H1 (cell line): ENCODE results near the gene DYNC1LI1. TPM values are rescaled to one million over a fixed set of nuclear protein-coding genes. Genes with fewer than 3 reads are reported as not detected.

Experiments
- CTCF ChIA-PET: fragments of 300-600 bp; sonication (Branson Sonifier 250); formaldehyde crosslinking; loops from one replicate; lab custom pipeline; 2021; ENCODE audit not compliant: partially characterized antibody; lab: Charles Lee
- POLR2A ChIA-PET: fragments of 300-600 bp; sonication (Branson Sonifier 250); formaldehyde crosslinking; loops from one replicate; lab custom pipeline; 2021; ENCODE audit warnings: inconsistent platforms; ENCODE audit not compliant: partially characterized antibody; lab: Charles Lee
- DNase-seq, 2 experiments: peaks; one replicate each; pipeline versions ENCODE4 v3.0.0 to v3.0.0-alpha.2; 2010 to 2022; ENCODE audit warnings: low spot score in 2 of 2, low read depth in 1 of 2, mixed read lengths in 1 of 2
- FAIRE-seq: peaks from 2 replicates; lab custom pipeline; 2011; peaks lifted over from hg19 to GRCh38; lab: Jason Lieb, UNC
- H2AFZ ChIP-seq: 2 replicates; pipeline ENCODE4 v1.8.1; 2012; ENCODE audit warnings: low read length, inconsistent platforms
- H2AK5ac ChIP-seq: 2 replicates; pipeline ENCODE4 v1.6.1; 2013; ENCODE audit warnings: low read depth, low read length
- H2BK120ac ChIP-seq: replicated peaks from 2 replicates; pipeline ENCODE3; 2013; ENCODE audit warnings: low read depth, low read length, inconsistent platforms
- H2BK12ac ChIP-seq: 2 replicates; pipeline ENCODE4 v1.6.1; 2013; ENCODE audit warnings: low read depth, low read length
- H2BK15ac ChIP-seq: 2 replicates; pipeline ENCODE4 v1.6.1; 2013; ENCODE audit warnings: low read length
- H2BK20ac ChIP-seq: 2 replicates; pipeline ENCODE4 v1.6.1; 2013; ENCODE audit warnings: low read length
- H2BK5ac ChIP-seq: 2 replicates; pipeline ENCODE4 v1.6.1; 2013; ENCODE audit warnings: low read depth, low read length
- H3K14ac ChIP-seq: 2 replicates; pipeline ENCODE4 v1.6.1; 2013; ENCODE audit warnings: inconsistent platforms; ENCODE audit not compliant: insufficient read length
- H3K18ac ChIP-seq: 2 replicates; pipeline ENCODE4 v1.6.1; 2013; ENCODE audit warnings: low read length; ENCODE audit errors: extremely low read depth
- H3K23ac ChIP-seq: 2 replicates; pipeline ENCODE4 v1.6.1; 2013; ENCODE audit warnings: inconsistent platforms; ENCODE audit not compliant: insufficient read length
- H3K23me2 ChIP-seq: 2 replicates; pipeline ENCODE4 v1.6.1; 2013; ENCODE audit warnings: low read depth, low read length
- H3K27ac ChIP-seq: 2 replicates; pipeline ENCODE4 v1.6.1; 2011; ENCODE audit warnings: low read depth, low read length, inconsistent platforms
- H3K27me3 ChIP-seq, 4 experiments: replicated peaks in 1 of 4; 1 replicate in 1 of 4; 2 replicates in 3 of 4; pipeline versions ENCODE4 v1.6.1 to v1.8.1; 2011 to 2013; ENCODE audit warnings: low read length in 3 of 4, mild to moderate bottlenecking in 3 of 4, inconsistent platforms in 2 of 4, mixed read lengths in 2 of 4, moderate library complexity in 1 of 4; ENCODE audit not compliant: control insufficient read depth in 3 of 4, insufficient read depth in 3 of 4; ENCODE audit errors: extremely low read depth in 1 of 4
- H3K36me3 ChIP-seq, 4 experiments: 2 replicates each; pipeline versions ENCODE4 v1.6.1 to v1.8.1; 2011 to 2013; ENCODE audit warnings: mild to moderate bottlenecking in 4 of 4, low read length in 3 of 4, moderate library complexity in 2 of 4, control low read depth in 1 of 4, inconsistent platforms in 1 of 4; ENCODE audit not compliant: insufficient read depth in 4 of 4, control insufficient read depth in 2 of 4
- H3K4ac ChIP-seq: replicated peaks from 2 replicates; pipeline ENCODE3; 2013; ENCODE audit warnings: low read length, low read depth, mixed read lengths, inconsistent platforms; ENCODE audit not compliant: insufficient read length
- H3K4me1 ChIP-seq, 4 experiments: replicated peaks in 1 of 4; 1 replicate in 1 of 4; 2 replicates in 3 of 4; pipeline versions ENCODE4 v1.6.1 to v1.8.1; 2011 to 2013; ENCODE audit warnings: low read length in 3 of 4, inconsistent platforms in 2 of 4, mixed read lengths in 1 of 4; ENCODE audit not compliant: insufficient read depth in 4 of 4, control insufficient read depth in 3 of 4
- H3K4me2 ChIP-seq, 2 experiments: 2 replicates each; pipeline versions ENCODE4 v1.6.1 to v1.8.1; 2011 to 2013; ENCODE audit warnings: low read depth in 2 of 2, low read length in 2 of 2, control low read depth in 1 of 2, inconsistent platforms in 1 of 2, mild to moderate bottlenecking in 1 of 2; ENCODE audit not compliant: insufficient read depth in 1 of 2
- H3K4me3 ChIP-seq, 4 experiments: fragments of 200-600, 300-600 bp in 1 of 4; sonication (generic), shearing (Covaris generic), sonication (Bioruptor Twin) in 1 of 4; 2 replicates each; pipeline versions ENCODE4 v1.5.1 to v1.8.1; 2011 to 2016; ENCODE audit warnings: low read length in 4 of 4, low read depth in 3 of 4, control low read depth in 2 of 4, inconsistent platforms in 2 of 4, mild to moderate bottlenecking in 2 of 4, mixed read lengths in 1 of 4, moderate library complexity in 1 of 4; ENCODE audit not compliant: insufficient read depth in 2 of 4; ENCODE audit errors: extremely low read depth in 1 of 4
- H3K56ac ChIP-seq: replicated peaks from 2 replicates; pipeline ENCODE3; 2013; ENCODE audit warnings: low read depth, mild to moderate bottlenecking, mixed read lengths, low read length, inconsistent platforms; ENCODE audit not compliant: insufficient read length
- H3K79me1 ChIP-seq: 2 replicates; pipeline ENCODE4 v1.6.1; 2013; ENCODE audit warnings: low read depth, low read length, control low read depth
- H3K79me2 ChIP-seq, 2 experiments: 2 replicates each; pipeline versions ENCODE4 v1.6.1 to v1.8.1; 2012 to 2013; ENCODE audit warnings: low read length in 2 of 2, mild to moderate bottlenecking in 2 of 2, inconsistent platforms in 1 of 2; ENCODE audit not compliant: insufficient read depth in 2 of 2, control insufficient read depth in 1 of 2
- H3K9ac ChIP-seq, 4 experiments: replicated peaks in 1 of 4; 1 replicate in 1 of 4; 2 replicates in 3 of 4; pipeline versions ENCODE4 v1.6.1 to v1.8.1; 2011 to 2013; ENCODE audit warnings: low read depth in 3 of 4, low read length in 3 of 4, control low read depth in 2 of 4, mild to moderate bottlenecking in 2 of 4, moderate library complexity in 2 of 4, inconsistent platforms in 1 of 4; ENCODE audit errors: extremely low read depth in 1 of 4
- H3K9me3 ChIP-seq, 2 experiments: 2 replicates each; pipeline versions ENCODE4 v1.6.1 to v1.8.1; 2012 to 2013; ENCODE audit warnings: mild to moderate bottlenecking in 2 of 2, moderate library complexity in 2 of 2, control low read depth in 1 of 2, inconsistent platforms in 1 of 2, low read depth in 1 of 2, low read length in 1 of 2, mixed read lengths in 1 of 2; ENCODE audit not compliant: insufficient read depth in 2 of 2
- H4K20me1 ChIP-seq, 2 experiments: replicated peaks in 1 of 2; 2 replicates each; pipeline versions ENCODE3 to v1.8.1; 2011 to 2013; ENCODE audit warnings: inconsistent platforms in 2 of 2, low read length in 2 of 2, mild to moderate bottlenecking in 1 of 2; ENCODE audit not compliant: insufficient read depth in 2 of 2, control insufficient read depth in 1 of 2
- H4K5ac ChIP-seq: 2 replicates; pipeline ENCODE4 v1.6.1; 2013; ENCODE audit warnings: low read length, low read depth, mixed read lengths, inconsistent platforms; ENCODE audit not compliant: insufficient read length
- H4K8ac ChIP-seq: 2 replicates; pipeline ENCODE4 v1.8.0; 2013; ENCODE audit warnings: mild to moderate bottlenecking, moderate library complexity, low read length, inconsistent platforms; ENCODE audit not compliant: insufficient read depth; ENCODE audit errors: extremely low read depth
- H4K91ac ChIP-seq: replicated peaks from 2 replicates; pipeline ENCODE3; 2013; ENCODE audit warnings: low read length, mixed read lengths, inconsistent platforms; ENCODE audit not compliant: insufficient read length
- CBX5 ChIP-seq: fragments of 300-800, 300-1000 bp; sonication (generic); IDR thresholded peaks from 2 replicates; pipeline ENCODE4 v1.7.1; 2016; ENCODE audit warnings: antibody characterized with exemption, low read length, low read depth
- JUN ChIP-seq: IDR thresholded peaks from 2 replicates; pipeline ENCODE4 v1.6.1; 2011; ENCODE audit warnings: low read depth, mild to moderate bottlenecking, improper control_type of control experiment, low read length
- SAP30 ChIP-seq: fragments of 300-600 bp; sonication (generic); IDR thresholded peaks from 2 replicates; pipeline ENCODE4 v1.7.1; 2012; ENCODE audit warnings: low read length, moderate library complexity, mild to moderate bottlenecking, inconsistent platforms; ENCODE audit not compliant: insufficient read depth, insufficient replicate concordance
- TAF1 ChIP-seq: IDR thresholded peaks from 2 replicates; pipeline ENCODE4 v1.6.1; 2011; ENCODE audit warnings: mild to moderate bottlenecking, low read depth, low read length
- TBP ChIP-seq: IDR thresholded peaks from 2 replicates; pipeline ENCODE4 v1.6.1; 2011; ENCODE audit warnings: low read depth, low read length, improper control_type of control experiment
- WGBS, 2 experiments: shearing (Covaris generic) in 1 of 2; methylation state at CpG; one replicate each; pipeline versions ENCODE4 v1.1.6 to v1.1.7; 2013 to 2015; ENCODE audit warnings: low lambda C conversion rate in 2 of 2, mixed read lengths in 2 of 2, inconsistent platforms in 1 of 2, low coverage in 1 of 2, missing lambda C conversion rate in 1 of 2; ENCODE audit not compliant: insufficient replicate concordance in 2 of 2, insufficient coverage in 1 of 2, insufficient read length in 1 of 2; ENCODE audit errors: extremely low coverage in 1 of 2, missing lambda C conversion rate in 1 of 2; 5-methylcytosine and 5-hydroxymethylcytosine counted together
- polyA plus RNA-seq, 7 experiments: library from polyadenylated mRNA; depleted of rRNA in 3 of 7; stranded (reverse) in 5 of 7; unstranded in 2 of 7; fragments of >200 nt in 5 of 7; fragments of 200-250 nt in 2 of 7; gene quantifications; 1 replicate in 5 of 7; 2 replicates in 1 of 7; 4 replicates in 1 of 7; pipeline versions ENCODE4 v1.2.1 to v1.2.3, GENCODE V29; 2011 to 2013; ENCODE audit warnings: missing spikeins in 2 of 7, mixed read lengths in 2 of 7
- total RNA-seq: library from RNA; stranded (reverse); fragmentation: NEBNext Ultra II Directional; extraction: Animal tissue kit (Norgen Biotek cat#: 25700); gene quantifications from 2 replicates; pipeline ENCODE4 v1.2.1, GENCODE V29; 2021
- TF ChIP-seq, protein P1 (sequence below): IDR thresholded peaks from 2 replicates; pipeline ENCODE4 v1.6.1; 2011; ENCODE audit warnings: low read depth, mild to moderate bottlenecking, low read length; ENCODE audit not compliant: insufficient read depth

DYNC1LI1 gene
- total and polyA plus RNA-seq, 2 of the 8 experiments (the other 6 are each of a cell fraction or from before 2014, with no cell fraction given): 13.6 to 45.1 TPM

- Histone ChIP-seq H2BK15ac (no peak overlapping the region), H2BK12ac (no peak overlapping the region), H2AFZ (no peak overlapping the region), H2AK5ac (no peak overlapping the region), H4K20me1 (no peaks in the 10 kb centered on the region), H3K23me2 (no peaks in the 10 kb centered on the region), H3K36me3 (no peaks in the 10 kb centered on the region), H2BK20ac (no peak overlapping the region), H3K9me3 (no peaks in the 10 kb centered on the region), H3K14ac (no peak overlapping the region), H3K27ac (no peak overlapping the region), H3K23ac (no peak overlapping the region), H4K5ac (no peak overlapping the region), H3K79me2 (no peaks in the 10 kb centered on the region), H2BK5ac (no peak overlapping the region), H4K8ac (no peak overlapping the region), H3K4me3 (no peak overlapping the region), H3K4me2 (no peak overlapping the region), H3K4ac (no peak overlapping the region), H2BK120ac (no peak overlapping the region), H3K18ac (no peak overlapping the region; the same call in 1 of the 2 replicates), H3K4me1 (no peaks in the 10 kb centered on the region; a peak in 2 of 7 replicates), H3K9ac (no peak overlapping the region), H3K27me3 (no peaks in the 10 kb centered on the region), H3K56ac (no peak overlapping the region), H4K91ac (no peak overlapping the region), H3K79me1 (no peaks in the 10 kb centered on the region)
- DNase-seq: no peak
- 87% methylated on average over 4 of the region's 4 CpGs; no CpG with 5 or more reads in 1 of the 2 experiments for WGBS, 2 experiments
- ChIA-PET CTCF (interaction anchor here (0.8 kb wide), 2 partner anchors 10 to 77 kb away, joined by 3 read pairs; no protein-coding TSS in a partner anchor), POLR2A (interaction anchor here (1.1 kb wide), 1 partner anchor 10 kb away, joined by 3 read pairs; no protein-coding TSS in a partner anchor)
- TF ChIP-seq TAF1: no peak
- no peak for TF ChIP-seq TBP
- TF ChIP-seq CBX5: no peak
- TF ChIP-seq JUN: no peak
- TF ChIP-seq, protein P1, sequence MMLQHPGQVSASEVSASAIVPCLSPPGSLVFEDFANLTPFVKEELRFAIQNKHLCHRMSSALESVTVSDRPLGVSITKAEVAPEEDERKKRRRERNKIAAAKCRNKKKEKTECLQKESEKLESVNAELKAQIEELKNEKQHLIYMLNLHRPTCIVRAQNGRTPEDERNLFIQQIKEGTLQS: no peak
- TF ChIP-seq SAP30: no peak
- no peak for FAIRE-seq
These were observed 32.4 kb upstream of the DYNC1LI1 start for GRCh38 chr3:32603064-32603463.
